GM19328 (cell line): ENCODE measurements around the gene OR8B12.

ENCODE experiments used
- ATAC-seq: cut with Tn5 transposase; IDR thresholded peaks from one replicate; pipeline ENCODE4 v1.9.1; 2021; ENCODE audit warnings: mild to moderate bottlenecking, moderate library complexity; ENCODE audit not compliant: unreplicated experiment

Gene OR8B12, protein sequence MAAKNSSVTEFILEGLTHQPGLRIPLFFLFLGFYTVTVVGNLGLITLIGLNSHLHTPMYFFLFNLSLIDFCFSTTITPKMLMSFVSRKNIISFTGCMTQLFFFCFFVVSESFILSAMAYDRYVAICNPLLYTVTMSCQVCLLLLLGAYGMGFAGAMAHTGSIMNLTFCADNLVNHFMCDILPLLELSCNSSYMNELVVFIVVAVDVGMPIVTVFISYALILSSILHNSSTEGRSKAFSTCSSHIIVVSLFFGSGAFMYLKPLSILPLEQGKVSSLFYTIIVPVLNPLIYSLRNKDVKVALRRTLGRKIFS

GRCh38 chr11:124543554-124543953 is at the start of gene OR8B12:
Gene OR8B12 (minus strand): TSS chr11:124543654. CDS start chr11:124543654, 0 bp downstream.
- ATAC-seq, result no peak

- ATAC-seq, result no peak
Observed at GRCh38 chr11:124592627-124593026, 49.2 kb upstream of the OR8B12 start.

GRCh38 chr11:124591430-124591829 is 48.0 kb upstream of the OR8B12 start:
- ATAC-seq, result no peak

- ATAC-seq, result no peak
Observed at GRCh38 chr11:124586238-124586860, 42.9 kb upstream of the OR8B12 start.

- no peak for ATAC-seq
Observed at GRCh38 chr11:124584681-124585372, 41.4 kb upstream of the OR8B12 start.

DNA sequence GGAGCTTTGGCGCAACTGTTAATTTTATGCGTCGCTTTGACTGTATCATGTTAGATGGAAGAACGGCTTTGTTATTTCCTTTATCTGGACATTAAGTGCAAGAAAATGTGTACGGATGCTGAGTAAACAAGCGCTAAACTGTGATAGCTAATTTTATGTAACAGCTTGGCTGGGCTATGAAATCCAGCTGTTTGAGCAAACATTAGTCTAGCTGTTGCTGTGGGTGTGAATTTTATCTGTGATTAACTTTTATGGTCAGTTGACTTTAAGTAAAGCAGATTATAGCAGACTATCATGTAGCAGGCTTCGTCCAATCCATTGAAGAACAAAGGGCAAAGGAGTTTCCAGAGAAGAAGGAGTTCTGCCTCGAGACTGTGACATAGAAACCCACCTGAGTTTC is 40.3 kb upstream of the OR8B12 start:
- no peak for ATAC-seq

DNA sequence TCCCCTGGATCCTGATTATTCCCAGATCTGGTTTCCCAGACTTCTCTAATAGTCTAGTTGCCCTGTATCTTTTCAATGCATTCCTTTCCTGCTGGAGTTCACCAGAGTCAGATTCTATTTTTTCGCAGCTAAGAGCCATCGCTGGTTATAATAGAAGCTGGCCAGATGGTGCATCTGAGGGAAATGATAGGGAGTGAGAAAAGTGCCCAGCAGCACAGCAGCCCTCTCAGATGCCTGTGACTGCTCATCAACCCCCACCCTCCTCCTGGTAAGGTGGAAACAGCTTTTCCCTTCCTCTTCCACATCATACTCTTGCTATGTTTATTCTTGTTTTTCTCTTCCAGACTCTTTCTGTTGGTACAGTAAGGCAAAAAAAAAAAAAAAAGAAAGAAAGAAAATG is 39.1 kb upstream of the OR8B12 start:
- ATAC-seq, result no peak

GRCh38 chr11:124581817-124582216 is 38.4 kb upstream of the OR8B12 start:
- ATAC-seq, result no peak

- no peak for ATAC-seq
Observed at GRCh38 chr11:124578761-124579160, 35.3 kb upstream of the OR8B12 start.

- ATAC-seq, result no peak
Observed at GRCh38 chr11:124577716-124578427, 34.4 kb upstream of the OR8B12 start.

DNA sequence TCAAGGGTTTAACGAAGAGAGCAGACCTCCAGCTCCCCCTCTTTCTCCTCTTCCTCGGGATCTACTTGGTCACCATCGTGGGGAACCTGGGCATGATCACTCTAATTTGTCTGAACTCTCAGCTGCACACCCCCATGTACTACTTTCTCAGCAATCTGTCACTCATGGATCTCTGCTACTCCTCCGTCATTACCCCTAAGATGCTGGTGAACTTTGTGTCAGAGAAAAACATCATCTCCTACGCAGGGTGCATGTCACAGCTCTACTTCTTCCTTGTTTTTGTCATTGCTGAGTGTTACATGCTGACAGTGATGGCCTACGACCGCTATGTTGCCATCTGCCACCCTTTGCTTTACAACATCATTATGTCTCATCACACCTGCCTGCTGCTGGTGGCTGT is 26.7 kb upstream of the OR8B12 start:
- no peak for ATAC-seq

DNA sequence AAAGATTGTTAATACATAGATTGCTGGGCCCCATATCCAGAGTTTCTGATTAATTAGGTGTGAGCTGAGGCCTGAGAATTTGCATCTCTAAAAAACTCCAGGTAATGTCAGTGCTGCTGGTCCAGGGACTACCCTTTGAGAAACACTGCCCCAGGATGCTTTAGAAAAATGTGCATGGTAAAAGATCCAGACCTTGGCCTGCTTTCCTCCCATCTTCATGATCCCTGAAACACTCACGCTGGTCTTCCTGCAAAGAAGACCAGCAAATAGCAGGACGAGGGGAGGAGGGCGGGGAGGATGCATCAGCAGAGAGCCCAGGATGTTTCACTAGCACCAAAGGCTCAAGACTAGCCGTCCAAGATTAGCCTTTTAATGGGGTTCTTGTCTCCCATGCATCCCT is 26.2 kb upstream of the OR8B12 start, which contains the start of gene OR8A1:
Gene OR8A1 (plus strand): TSS at position 301 of the 400 bp plus-strand sequence. CDS start 123 bp downstream, outside the sequence.
- ATAC-seq, result no peak

- ATAC-seq, result no peak
Observed at GRCh38 chr11:124556828-124557227, 13.4 kb upstream of the OR8B12 start.

- no peak for ATAC-seq
Observed at GRCh38 chr11:124551987-124552386, 8.5 kb upstream of the OR8B12 start.

DNA sequence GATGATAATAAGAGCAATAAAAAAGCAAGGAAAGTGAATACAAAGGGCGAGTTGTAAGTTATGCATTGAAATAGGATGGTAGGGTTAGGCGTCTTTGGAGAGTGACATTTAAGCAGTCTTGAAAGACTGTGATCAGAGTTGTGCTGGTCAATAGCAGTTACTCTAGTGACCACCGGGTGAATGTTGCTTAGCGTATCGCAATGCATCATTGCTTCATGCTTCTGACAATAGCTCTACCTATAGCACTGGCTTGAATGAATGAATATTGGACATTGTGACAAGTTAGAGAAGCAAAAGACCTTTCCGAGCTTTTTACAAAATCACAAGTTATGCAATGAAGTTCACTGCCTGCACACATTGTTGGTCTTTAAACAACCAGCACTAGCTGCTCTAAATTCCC is 7.7 kb upstream of the OR8B12 start:
- no peak for ATAC-seq

GRCh38 chr11:124543145-124543544 is 309 bp downstream of the OR8B12 start:
- ATAC-seq, result no peak

DNA sequence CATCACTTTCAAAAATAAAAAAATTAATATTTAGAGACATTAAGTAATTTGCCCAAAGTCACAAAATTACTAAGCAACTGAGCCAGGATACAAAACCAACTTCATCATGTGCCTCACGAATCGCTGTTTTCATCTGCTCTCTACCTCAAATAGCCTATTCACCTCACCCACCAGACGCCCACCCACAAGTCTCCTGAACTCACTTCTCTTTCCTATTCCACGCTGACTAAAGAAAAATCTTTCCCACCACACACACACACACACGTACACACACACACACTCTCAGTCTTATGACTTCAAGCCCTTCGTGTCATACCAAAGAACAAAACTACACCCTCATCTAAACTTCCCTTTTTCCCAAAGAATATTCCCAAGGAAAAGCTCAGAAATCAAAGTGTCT is 2.2 kb downstream of the OR8B12 start:
- no peak for ATAC-seq

GRCh38 chr11:124538019-124538418 is 5.4 kb downstream of the OR8B12 start:
- ATAC-seq, result no peak

DNA sequence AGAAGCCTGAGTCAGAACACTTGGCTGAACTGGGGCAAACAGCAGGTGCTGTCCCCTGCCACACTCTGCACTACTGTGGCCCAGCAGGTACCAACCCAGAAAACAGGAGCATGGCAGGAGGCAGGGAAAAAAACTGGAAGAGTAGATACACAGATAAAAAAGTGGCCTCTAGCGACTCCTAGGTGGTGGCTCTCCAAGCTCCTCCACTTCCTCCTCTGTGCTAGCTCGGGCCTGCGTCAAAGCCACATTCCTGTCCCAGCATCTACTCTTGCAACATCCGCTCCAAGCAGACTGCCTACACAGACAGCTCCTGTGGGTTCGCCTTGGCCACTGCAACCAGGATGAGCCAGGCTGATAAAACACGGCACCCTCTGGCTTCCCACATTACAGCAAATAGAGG is 6.9 kb downstream of the OR8B12 start:
- no peak for ATAC-seq

- ATAC-seq, result no peak
Observed at GRCh38 chr11:124535552-124536232, 7.8 kb downstream of the OR8B12 start.

DNA sequence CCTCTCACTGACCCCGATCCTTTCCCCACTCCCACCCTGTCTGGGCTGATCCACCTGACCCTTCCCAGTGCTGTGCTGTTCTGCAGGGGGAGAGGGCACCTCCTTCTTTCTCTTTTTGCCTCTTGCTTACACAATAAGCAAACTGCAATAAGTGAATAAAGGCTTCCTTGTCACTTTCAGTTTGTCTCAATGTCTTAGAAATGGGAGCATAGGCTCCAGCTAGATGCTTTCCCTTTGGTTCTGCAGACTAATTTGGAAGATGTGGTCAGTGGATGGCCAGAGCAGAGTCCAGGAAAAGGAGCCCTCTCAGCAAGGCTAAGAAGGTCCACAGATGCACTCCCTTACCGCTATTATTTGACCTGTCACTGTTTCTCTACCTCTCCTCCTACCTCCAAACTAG is 9.4 kb downstream of the OR8B12 start:
- ATAC-seq, result no peak
